Caco-2 (cell line): Measurements from ENCODE around the gene PPP1R18. TPM values are rescaled to one million over a fixed set of nuclear protein-coding genes. Genes with fewer than 3 reads are reported as not detected.
A peak's percentile ranks its signal among the peaks of the same experiment; 100 is the strongest.

Experiments
- BruUV-seq: library from RNA; stranded (reverse); fragments of 400-500 nt; replicated peaks from 2 replicates; lab custom pipeline; 2021; lab: Mats Ljungman, UMichigan
- CTCF ChIA-PET: fragments of 300-600 bp; sonication (Branson Sonifier 250); formaldehyde crosslinking; loops from one replicate; lab custom pipeline; 2022; ENCODE audit warnings: antibody characterized with exemption; lab: Charles Lee
- POLR2A ChIA-PET: fragments of 300-600 bp; sonication (Branson Sonifier 250); formaldehyde crosslinking; loops from one replicate; lab custom pipeline; 2022; ENCODE audit warnings: antibody characterized with exemption; lab: Charles Lee
- DNase-seq, 2 experiments: peaks; one replicate each; pipeline versions ENCODE4 v3.0.0 to v3.0.0-alpha.2; 2020 to 2022
- H3K27me3 ChIP-seq: replicated peaks from 2 replicates; pipeline ENCODE4 v1.6.0; 2011; ENCODE audit warnings: low read length; ENCODE audit not compliant: control insufficient read depth, insufficient read depth
- H3K36me3 ChIP-seq: 2 replicates; pipeline ENCODE4 v1.5.1; 2011; ENCODE audit warnings: low read length; ENCODE audit not compliant: control insufficient read depth, insufficient read depth
- H3K4me1 ChIP-seq: fragments of 250-450 bp; sonication (Bioruptor Pico); 2 replicates; pipeline ENCODE4 v1.5.1; 2020; ENCODE audit warnings: mild to moderate bottlenecking
- H3K4me3 ChIP-seq: 2 replicates; pipeline ENCODE4 v1.5.1; 2011; ENCODE audit warnings: low read depth, mild to moderate bottlenecking, control low read depth, low read length
- H3K9me3 ChIP-seq: fragments of 250-450 bp; sonication (Bioruptor Pico); 2 replicates; pipeline ENCODE4 v1.5.1; 2020; ENCODE audit warnings: mild to moderate bottlenecking, moderate library complexity
- H3K27ac Mint-ChIP-seq: one replicate; pipeline ENCODE4 v1.8.0; 2022; ENCODE audit warnings: mixed read lengths; ENCODE audit not compliant: unreplicated experiment
- H3K27me3 Mint-ChIP-seq: one replicate; pipeline ENCODE4 v1.8.0; 2022; ENCODE audit warnings: mixed read lengths; ENCODE audit not compliant: insufficient read depth, unreplicated experiment
- H3K36me3 Mint-ChIP-seq: one replicate; pipeline ENCODE4 v1.8.0; 2022; ENCODE audit warnings: mild to moderate bottlenecking, mixed read lengths; ENCODE audit not compliant: insufficient read depth, unreplicated experiment
- H3K4me1 Mint-ChIP-seq: one replicate; pipeline ENCODE4 v1.8.0; 2022; ENCODE audit warnings: low read depth, mixed read lengths; ENCODE audit not compliant: unreplicated experiment
- H3K4me3 Mint-ChIP-seq: one replicate; pipeline ENCODE4 v1.8.0; 2022; ENCODE audit warnings: mild to moderate bottlenecking, moderate library complexity, mixed read lengths; ENCODE audit not compliant: unreplicated experiment
- H3K9me3 Mint-ChIP-seq: one replicate; pipeline ENCODE4 v1.8.0; 2022; ENCODE audit warnings: mixed read lengths; ENCODE audit not compliant: unreplicated experiment
- intact Hi-C: fragments of 100-400 bp; cut with micrococcal nuclease; formaldehyde crosslinking; loops from one replicate; pipeline ENCODE4 v1.10.0; 2022; ENCODE audit not compliant: unreplicated experiment
- total RNA-seq: library from RNA; stranded (reverse); gene quantifications from 2 replicates; pipeline ENCODE4 v1.2.3, GENCODE V29; 2022
- TF ChIP-seq, protein P1 (sequence below), 2 experiments: fragments of 200-600 bp in 1 of 2; IDR thresholded peaks; 1 replicate in 1 of 2; 2 replicates in 1 of 2; pipeline versions ENCODE4 v1.5.1 to v1.8.0; 2011 to 2022; ENCODE audit warnings: antibody characterized with exemption in 1 of 2, control low read depth in 1 of 2, inconsistent platforms in 1 of 2, low read depth in 1 of 2, low read length in 1 of 2, mild to moderate bottlenecking in 1 of 2, moderate library complexity in 1 of 2; ENCODE audit not compliant: insufficient read depth in 1 of 2, severe bottlenecking in 1 of 2, unreplicated experiment in 1 of 2

PPP1R18 gene
- total RNA-seq, 1 experiment from 2014 or later = 6.6 TPM

DNA sequence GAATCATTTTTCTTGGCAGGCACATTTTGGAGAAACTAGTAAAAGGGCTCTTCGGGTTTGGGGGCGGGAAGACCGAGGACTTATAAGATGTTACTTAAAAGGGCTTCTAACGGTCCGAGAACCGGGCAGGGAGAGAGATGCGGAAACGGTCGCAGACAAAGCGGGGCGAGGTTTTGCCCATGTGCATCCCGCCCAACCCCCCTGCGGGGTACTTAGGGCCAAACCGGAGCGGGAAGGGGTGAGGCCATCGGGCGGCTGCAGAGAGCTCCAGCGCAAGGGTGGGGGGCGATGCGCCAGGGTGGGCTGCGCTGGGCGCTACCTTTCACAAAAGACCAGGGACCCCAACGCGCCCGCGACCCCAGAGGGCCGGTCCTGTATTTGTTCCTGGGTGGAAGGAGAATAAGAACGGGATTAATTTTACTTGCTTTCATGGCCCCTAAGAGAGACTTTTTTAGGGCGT is 34.3 kb upstream of the PPP1R18 start:
- H3K36me3 Mint-ChIP-seq = peaks cover 71% of the 10 kb centered on the region
- peak overlapping the region; percentile 81 for H3K4me3 Mint-ChIP-seq
- ChIA-PET CTCF (interaction anchor here (1.0 to 2.9 kb wide), 2 partner anchors 42 to 48 kb away, joined by 3 to 28 read pairs; partner anchors contain the start of gene DHX16), POLR2A (interaction anchor here (1.0 kb wide), 1 partner anchor 42 kb away, joined by 4 read pairs; no protein-coding TSS in a partner anchor)
- H3K27me3 Mint-ChIP-seq = no peaks in the 10 kb centered on the region
- peaks cover 6% of the 10 kb centered on the region for H3K36me3 ChIP-seq
- H3K27ac Mint-ChIP-seq = peak overlapping the region; percentile 85
- H3K4me3 ChIP-seq = peak overlapping the region; percentile 89
- BruUV-seq = no TSS peak
- H3K9me3 Mint-ChIP-seq = no peaks in the 10 kb centered on the region
- TF ChIP-seq, protein P1, sequence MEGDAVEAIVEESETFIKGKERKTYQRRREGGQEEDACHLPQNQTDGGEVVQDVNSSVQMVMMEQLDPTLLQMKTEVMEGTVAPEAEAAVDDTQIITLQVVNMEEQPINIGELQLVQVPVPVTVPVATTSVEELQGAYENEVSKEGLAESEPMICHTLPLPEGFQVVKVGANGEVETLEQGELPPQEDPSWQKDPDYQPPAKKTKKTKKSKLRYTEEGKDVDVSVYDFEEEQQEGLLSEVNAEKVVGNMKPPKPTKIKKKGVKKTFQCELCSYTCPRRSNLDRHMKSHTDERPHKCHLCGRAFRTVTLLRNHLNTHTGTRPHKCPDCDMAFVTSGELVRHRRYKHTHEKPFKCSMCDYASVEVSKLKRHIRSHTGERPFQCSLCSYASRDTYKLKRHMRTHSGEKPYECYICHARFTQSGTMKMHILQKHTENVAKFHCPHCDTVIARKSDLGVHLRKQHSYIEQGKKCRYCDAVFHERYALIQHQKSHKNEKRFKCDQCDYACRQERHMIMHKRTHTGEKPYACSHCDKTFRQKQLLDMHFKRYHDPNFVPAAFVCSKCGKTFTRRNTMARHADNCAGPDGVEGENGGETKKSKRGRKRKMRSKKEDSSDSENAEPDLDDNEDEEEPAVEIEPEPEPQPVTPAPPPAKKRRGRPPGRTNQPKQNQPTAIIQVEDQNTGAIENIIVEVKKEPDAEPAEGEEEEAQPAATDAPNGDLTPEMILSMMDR (IDR thresholded peaks at IDR 0.05; ENCODE audit: insufficient read depth in 1 of 2, low read depth in 1 of 2, low read length in 1 of 2, severe bottlenecking in 1 of 2, unreplicated experiment in 1 of 2) = no peak
- intact Hi-C loops = loop anchor here (1.0 kb wide), 1 partner anchor 103 kb away; the partner anchor contains the start of genes MRPS18B and PPP1R10
- H3K27me3 ChIP-seq = no peaks in the 10 kb centered on the region
- H3K4me1 Mint-ChIP-seq = peaks cover 32% of the 10 kb centered on the region
- DNase-seq = peak; percentile 69
- H3K9me3 ChIP-seq = no peaks in the 10 kb centered on the region
- H3K4me1 ChIP-seq = peaks cover 13% of the 10 kb centered on the region; the same call in 1 of the 2 replicates

DNA sequence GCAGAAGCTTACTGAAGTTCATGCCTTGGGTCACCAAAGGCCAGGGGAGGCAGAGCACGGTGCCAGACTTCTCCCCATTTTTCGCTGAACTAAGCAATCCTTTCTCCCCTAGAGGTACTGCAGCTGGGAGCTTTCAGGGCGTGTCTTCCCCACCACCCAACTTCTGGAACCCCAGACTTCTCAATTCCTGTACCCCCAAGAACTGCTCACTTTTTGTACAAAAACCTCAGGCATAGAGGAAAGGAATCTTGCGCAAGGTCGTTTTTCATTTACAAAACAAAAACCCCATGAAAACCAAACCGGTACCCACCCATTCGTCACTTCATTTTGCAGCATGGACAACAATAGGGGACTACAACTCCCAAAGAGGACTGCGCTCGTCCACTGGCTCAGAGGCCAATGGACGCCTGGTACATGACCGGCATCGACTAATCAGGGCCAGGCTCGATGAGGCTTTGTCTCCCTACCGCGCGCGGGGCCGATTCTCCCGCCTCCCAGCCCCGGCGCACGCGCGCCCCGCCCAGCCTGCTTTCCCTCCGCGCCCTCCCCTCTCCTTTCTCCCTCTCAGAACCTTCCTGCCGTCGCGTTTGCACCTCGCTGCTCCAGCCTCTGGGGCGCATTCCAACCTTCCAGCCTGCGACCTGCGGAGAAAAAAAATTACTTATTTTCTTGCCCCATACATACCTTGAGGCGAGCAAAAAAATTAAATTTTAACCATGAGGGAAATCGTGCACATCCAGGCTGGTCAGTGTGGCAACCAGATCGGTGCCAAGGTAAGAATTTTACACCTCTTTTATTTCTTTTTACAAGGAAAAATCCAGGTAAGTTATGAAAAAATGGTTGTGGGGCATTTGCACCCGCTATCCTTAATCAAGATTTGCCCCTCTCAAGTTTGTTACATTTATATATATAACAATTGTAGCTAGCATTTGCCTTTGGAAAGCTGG is 33.6 kb upstream of the PPP1R18 start, which contains the start of gene TUBB:
TUBB (plus strand) TSS at position 562 of the 947 bp plus-strand sequence; CDS start at position 717, 155 bp downstream.
- Histone ChIP-seq H3K9me3 (no peaks in the 10 kb centered on the region), H3K27me3 (no peaks in the 10 kb centered on the region), H3K4me1 (peaks cover 13% of the 10 kb centered on the region; the same call in 1 of the 2 replicates), H3K4me3 (peak within 1 kb of the TSS; percentile 89), H3K36me3 (peaks cover 6% of the 10 kb centered on the region)
- DNase-seq = peak; percentile 96 to 97
- H3K36me3 Mint-ChIP-seq = peaks cover 68% of the 10 kb centered on the region
- intact Hi-C loops = loop anchor here (1.0 to 5.0 kb wide), 2 partner anchors 103 to 508 kb away; partner anchors contain the start of genes MRPS18B, PPP1R10 and TRIM26
- no peaks in the 10 kb centered on the region for H3K9me3 Mint-ChIP-seq
- TF ChIP-seq, protein P1 (IDR thresholded peaks at IDR 0.05; ENCODE audit: insufficient read depth in 1 of 2, low read depth in 1 of 2, low read length in 1 of 2, severe bottlenecking in 1 of 2, unreplicated experiment in 1 of 2) = no peak
- H3K4me3 Mint-ChIP-seq = peak within 1 kb of the TSS; percentile 81
- CTCF ChIA-PET = no interaction called here
- BruUV-seq = TSS peak; percentile 20
- no peaks in the 10 kb centered on the region for H3K27me3 Mint-ChIP-seq
- peak within 1 kb of the TSS; percentile 85 for H3K27ac Mint-ChIP-seq
- POLR2A ChIA-PET = interaction anchor here (0.6 to 1.0 kb wide), 3 partner anchors 44 to 1144 kb away, joined by 3 to 5 read pairs (median 3); partner anchors contain the start of gene GTF2H4
- H3K4me1 Mint-ChIP-seq = peaks cover 32% of the 10 kb centered on the region

DNA sequence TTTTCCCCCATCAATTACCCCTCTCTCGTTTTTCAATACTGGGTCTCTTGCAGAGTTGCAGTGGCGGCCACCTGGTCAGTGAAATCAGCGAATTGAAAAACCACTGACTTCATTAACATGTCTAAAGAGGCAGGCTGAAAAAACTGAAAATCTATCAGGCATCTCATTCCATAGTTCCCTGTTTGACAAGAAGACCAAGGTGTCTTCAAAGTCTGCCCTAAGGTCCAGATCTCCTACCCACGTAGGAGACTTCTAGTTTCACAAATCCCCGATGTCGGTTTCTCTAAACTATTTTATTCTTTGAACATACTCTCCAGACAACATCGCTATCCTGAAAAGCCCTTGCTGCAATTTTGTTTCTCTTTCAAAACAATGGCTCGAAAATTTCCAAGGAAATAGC is 32.9 kb upstream of the PPP1R18 start:
- DNase-seq = no peak
- Mint-ChIP-seq H3K4me3 (peak overlapping the region; percentile 81), H3K27me3 (no peaks in the 10 kb centered on the region), H3K4me1 (peaks cover 25% of the 10 kb centered on the region), H3K9me3 (no peaks in the 10 kb centered on the region), H3K36me3 (peaks cover 68% of the 10 kb centered on the region), H3K27ac (peak overlapping the region; percentile 85)
- no peaks in the 10 kb centered on the region for H3K9me3 ChIP-seq
- POLR2A ChIA-PET = interaction anchor here (0.6 to 1.0 kb wide), 3 partner anchors 45 to 1145 kb away, joined by 3 to 5 read pairs (median 3); partner anchors contain the start of gene GTF2H4
- peak overlapping the region; percentile 89 for H3K4me3 ChIP-seq
- intact Hi-C loops = loop anchor here (5.0 kb wide), 1 partner anchor 507 kb away; the partner anchor contains the start of gene TRIM26
- CTCF ChIA-PET = interaction anchor here (0.7 kb wide), 1 partner anchor 907 kb away, joined by 3 read pairs; no protein-coding TSS in a partner anchor
- TF ChIP-seq, protein P1 (IDR thresholded peaks at IDR 0.05; ENCODE audit: insufficient read depth in 1 of 2, low read depth in 1 of 2, low read length in 1 of 2, severe bottlenecking in 1 of 2, unreplicated experiment in 1 of 2) = no peak
- no peaks in the 10 kb centered on the region for H3K27me3 ChIP-seq
- peaks cover 13% of the 10 kb centered on the region; the same call in 1 of the 2 replicates for H3K4me1 ChIP-seq
- no TSS peak for BruUV-seq
- peaks cover 4% of the 10 kb centered on the region; the same call in 1 of the 2 replicates for H3K36me3 ChIP-seq
